GM19043 (cell line): ENCODE data around the gene MAP3K4.
A peak's percentile ranks its signal among the peaks of the same experiment; 100 is the strongest.
"Not testable (repeated sequence)": the region's sequence is repeated elsewhere in the genome, so short reads cannot be mapped to it uniquely, and the experiment has no call there.

Experiments used
- ATAC-seq: cut with Tn5 transposase; IDR thresholded peaks from one replicate; pipeline ENCODE4 v1.9.1; 2021; ENCODE audit warnings: low read depth; ENCODE audit not compliant: unreplicated experiment

The MAP3K4 gene

DNA sequence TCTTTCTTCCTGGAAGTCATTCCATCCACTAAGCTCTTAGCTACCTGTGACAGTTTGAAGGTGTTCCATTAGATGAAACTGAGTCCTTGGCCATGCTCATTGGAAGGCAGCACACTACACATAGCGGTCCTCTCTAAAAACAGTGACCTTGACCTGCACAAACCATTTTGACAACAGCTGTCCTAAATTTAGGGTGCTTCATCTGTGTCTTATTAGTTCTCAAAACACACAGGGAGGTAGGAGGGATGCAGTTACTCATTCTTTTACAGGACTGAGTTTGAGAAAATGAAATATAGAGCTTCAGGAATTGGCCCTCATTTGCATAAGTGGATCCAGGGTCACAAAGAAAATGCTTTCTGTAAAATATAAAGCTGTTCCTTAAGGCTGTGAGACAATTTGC is 20.4 kb upstream of the MAP3K4 start:
- ATAC-seq, result no peak

GRCh38 chr6:160972111-160972510 is 19.5 kb upstream of the MAP3K4 start:
- ATAC-seq, result peak; percentile 81

DNA sequence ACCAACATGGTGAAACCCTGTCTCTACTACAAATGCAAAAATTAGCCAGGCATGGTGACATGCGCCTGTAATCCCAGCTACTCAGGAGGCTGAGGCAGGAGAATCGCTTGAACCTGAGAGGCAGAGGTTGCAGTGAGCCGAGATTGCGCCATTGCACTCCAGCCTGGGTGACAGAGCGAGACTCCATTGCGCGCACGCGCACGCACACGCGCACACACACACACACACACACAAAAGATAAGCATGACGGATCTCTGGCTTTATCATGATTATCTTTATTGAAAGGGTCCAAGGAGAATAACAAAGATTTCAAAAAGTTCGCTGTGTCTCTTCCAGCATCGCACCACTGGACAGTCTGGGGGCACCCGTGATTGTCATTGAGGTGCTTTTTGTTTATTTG is 19.0 kb upstream of the MAP3K4 start:
- not testable (repeated sequence) for ATAC-seq

GRCh38 chr6:160973311-160974250 is 18.0 kb upstream of the MAP3K4 start:
- ATAC-seq, result no peak

- ATAC-seq, result no peak
Observed at GRCh38 chr6:160974304-160974771, 17.2 kb upstream of the MAP3K4 start.

DNA sequence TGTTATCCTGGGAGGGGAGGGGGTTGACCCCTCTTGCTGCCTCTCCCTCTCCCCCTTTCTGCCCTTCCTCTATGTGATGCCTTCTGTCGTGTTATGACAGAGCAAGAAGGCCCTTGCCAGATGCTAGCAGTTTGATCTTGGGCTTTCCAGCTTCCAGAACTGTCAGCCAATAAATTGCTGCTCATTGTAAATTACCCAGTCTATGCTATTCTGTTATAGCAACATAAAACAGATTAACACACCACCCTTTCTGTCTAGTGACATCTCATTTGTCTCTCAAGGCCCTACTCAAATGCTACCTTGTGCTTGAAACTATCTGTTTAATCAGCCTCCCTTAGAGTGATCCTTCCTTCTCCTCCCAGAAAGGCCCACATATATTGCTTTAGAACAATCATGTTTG is 16.4 kb upstream of the MAP3K4 start:
- ATAC-seq, result no peak

DNA sequence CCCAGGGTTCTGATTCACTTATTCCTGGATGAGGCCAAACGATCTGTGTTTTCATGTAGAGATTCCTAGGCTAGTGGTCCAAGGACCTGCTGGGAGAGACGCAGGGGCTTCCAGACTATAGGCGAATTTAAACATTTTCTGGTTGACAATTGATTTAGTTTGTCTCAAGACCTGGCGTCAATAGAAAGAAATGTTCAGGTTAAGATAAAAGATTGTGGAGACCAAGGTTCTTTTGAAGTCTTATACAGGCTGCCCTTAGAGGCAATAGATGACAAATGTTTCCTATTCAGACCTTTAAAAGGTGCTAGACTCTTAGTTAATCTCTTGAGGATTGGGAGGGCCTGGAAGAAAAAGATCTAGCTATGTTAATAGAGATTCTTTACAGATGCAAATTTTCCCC is 15.6 kb upstream of the MAP3K4 start:
- ATAC-seq, result not testable (repeated sequence)

DNA sequence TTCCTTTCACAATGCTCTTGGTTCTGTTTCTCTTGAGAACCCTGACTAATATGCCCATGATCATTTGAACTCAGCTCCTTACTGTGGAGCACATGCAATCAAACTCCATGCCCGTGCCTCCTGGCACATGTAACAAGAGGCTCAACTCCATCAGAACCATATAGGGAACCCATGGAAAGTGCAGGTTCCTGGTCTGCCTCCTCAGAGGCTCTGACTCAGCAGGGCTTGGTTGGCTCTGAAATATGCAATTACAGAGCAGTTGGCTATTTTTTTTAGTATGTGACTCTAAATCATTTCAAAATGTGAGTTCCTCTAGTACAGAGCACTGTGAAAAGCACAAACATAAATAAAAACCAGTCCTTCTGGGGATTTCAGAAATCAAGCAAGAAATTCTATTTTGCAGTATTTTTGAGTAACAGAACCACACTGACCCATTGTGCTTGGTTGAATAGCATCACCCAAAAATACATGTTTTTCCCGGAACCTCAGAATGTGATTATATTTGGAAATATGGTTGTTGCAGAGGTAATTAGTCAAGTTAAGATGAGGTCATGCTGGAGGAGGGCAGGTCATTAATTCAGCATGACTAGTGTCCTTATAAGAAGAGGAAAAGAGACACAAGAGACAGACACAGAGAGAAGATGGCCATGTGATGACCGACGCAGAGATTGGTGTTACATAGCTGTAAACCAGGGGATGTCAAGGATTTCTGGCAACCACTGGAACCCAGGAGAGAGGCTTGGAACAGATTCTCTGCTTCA is 13.2 kb upstream of the MAP3K4 start:
- ATAC-seq, result no peak

- no peak for ATAC-seq
Observed at GRCh38 chr6:160979061-160979708, 12.4 kb upstream of the MAP3K4 start.

DNA sequence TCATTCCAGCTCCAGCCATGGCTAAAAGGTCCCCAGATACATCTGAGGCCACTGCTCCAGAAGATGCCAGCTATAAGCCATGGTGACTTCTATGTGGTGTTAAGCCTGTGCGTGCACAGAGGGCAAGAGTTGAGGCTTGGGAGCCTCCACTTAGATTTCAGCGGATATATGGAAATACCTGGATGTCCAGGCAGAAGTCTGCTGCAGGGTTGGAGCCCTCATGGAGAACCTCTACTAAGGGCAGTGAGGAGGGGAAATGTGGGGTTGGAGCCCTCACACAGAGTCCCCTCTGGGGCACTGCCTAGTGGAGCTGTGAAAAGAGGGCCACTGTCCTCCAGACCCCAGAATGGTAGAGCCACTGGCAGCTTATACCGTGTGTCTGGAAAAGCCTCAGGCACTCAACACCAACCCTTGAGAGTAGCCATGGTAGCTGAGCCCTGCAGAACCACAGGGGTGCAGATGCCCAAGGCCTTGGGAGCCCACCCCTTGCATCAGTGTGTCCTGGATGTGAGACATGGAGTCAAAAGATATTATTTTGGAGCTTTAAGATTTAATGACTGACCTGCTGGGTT is 8.1 kb upstream of the MAP3K4 start:
- not testable (repeated sequence) for ATAC-seq

- ATAC-seq, result no peak
Observed at GRCh38 chr6:160986851-160987250, 4.7 kb upstream of the MAP3K4 start.

GRCh38 chr6:160987265-160987664 is 4.3 kb upstream of the MAP3K4 start:
- no peak for ATAC-seq

- no peak for ATAC-seq
Observed at GRCh38 chr6:160990847-160991405, 643 bp upstream of the MAP3K4 start.

DNA sequence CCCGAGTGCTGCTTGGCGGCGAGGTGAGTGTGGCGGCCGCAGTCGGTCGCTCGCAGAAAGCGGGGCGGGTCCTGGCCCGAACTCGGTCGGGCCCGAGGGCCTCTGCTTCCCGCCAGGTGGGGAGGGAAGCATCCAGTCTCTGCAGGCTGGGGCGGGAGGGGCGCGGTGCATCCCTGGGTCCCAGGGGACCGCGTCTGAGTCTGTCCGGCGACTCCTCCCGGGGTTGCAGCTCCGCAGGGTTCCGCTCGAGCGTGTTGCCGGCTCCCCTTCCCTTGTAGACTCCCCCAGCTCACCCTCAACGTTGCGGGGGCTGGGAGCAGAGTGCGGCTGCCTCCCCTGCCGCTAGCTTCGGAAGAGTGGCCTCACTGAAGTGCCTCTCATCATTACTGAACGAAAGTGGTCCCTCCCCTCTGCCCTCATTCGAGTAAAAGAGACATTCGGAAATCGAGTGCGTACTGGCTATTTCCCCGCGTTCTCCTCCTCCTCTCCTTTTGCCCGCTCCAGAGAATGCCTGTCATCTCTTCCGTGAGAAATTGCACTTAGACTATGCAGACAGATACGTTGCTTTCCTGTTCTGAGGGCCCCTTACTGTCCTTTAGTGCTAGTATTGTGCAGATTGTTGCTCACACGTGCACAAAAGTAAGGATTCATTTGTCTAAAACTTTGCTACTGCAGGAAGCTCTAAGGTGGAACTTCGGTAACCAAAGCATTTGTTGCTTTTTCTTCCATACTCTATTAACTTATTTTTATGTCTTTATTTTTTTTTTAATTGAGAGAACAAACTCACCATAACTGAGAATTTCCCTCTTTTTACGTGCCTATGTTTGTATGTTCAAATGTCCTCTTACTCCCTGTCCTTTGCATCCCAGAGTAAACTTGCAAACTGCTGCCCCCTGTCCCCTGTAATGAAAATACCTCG is 751 bp downstream of the MAP3K4 start:
- ATAC-seq, result peak; percentile 41

DNA sequence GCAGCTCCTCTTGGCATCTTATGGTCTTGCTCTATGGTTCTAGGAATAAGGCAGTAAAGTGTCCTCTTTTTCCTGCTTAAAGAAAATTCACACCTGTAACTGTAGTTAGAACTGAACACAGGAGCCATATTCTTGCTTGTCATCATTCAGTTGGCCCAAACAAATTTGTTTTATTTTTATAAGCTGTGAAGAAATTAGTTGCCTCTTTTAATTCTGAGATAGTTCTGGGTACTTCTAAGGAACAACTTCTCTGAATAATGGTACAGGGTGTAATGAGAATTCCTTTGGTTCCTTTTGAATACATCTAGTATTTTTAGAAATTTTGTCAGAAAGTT is 1.4 kb downstream of the MAP3K4 start:
- ATAC-seq, result no peak

DNA sequence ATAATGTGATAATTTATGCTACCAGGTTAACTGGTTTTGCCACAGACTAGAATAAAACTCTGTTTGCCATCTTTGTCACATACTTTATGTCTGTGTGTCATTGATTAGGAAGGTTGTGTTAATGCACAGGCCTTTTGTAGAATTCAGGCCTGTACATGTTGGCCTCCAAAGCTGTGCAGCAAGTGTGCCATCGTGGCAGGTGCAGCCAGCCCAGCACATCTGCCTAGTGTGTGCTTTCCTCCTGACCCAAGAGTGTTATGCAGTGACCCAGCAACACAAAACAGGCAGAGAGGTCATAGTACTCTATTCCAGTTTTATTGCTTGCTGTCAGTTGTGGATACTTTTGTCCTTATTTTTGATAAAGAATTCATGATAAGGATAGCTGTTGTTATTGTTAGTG is 3.7 kb downstream of the MAP3K4 start:
- no peak for ATAC-seq

- ATAC-seq, result no peak
Observed at GRCh38 chr6:160996131-160996601, 4.6 kb downstream of the MAP3K4 start.

DNA sequence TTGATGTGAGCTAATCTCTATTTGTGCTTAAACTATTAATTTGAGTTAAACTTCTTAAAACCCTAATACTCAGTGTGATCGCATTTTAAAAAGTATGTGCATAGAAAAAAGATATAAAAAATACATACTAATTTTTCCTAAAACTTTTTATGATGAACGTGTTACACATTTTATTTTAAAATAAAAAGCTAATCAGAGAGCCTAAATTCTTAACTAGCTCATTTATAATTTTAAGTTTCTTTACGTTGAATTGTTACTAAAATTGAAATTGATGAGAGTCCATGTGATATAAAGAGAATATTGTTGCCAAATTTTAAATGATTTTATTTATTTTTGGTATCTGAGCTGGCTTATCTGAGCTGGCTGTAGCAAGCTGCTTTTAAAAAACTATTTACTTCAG is 6.6 kb downstream of the MAP3K4 start:
- ATAC-seq, result no peak

GRCh38 chr6:160998766-160999165 is 7.2 kb downstream of the MAP3K4 start:
- ATAC-seq, result no peak
